LHCN-M2 (cell line): ENCODE results near the gene PDGFC. TPM values are rescaled to one million over a fixed set of nuclear protein-coding genes. Genes with fewer than 3 reads are reported as not detected.

ENCODE experiments used
- DNase-seq: peaks from one replicate; pipeline ENCODE4 v3.0.0-alpha.2; 2012; ENCODE audit warnings: low read depth
- total RNA-seq: library from RNA; depleted of rRNA; stranded (reverse); fragments of >200 nt; gene quantifications from 2 replicates; pipeline ENCODE4 v1.2.3, GENCODE V29; 2014; rRNA removed

PDGFC gene
- total RNA-seq, 1 experiment from 2014 or later: 89.3 TPM

DNA sequence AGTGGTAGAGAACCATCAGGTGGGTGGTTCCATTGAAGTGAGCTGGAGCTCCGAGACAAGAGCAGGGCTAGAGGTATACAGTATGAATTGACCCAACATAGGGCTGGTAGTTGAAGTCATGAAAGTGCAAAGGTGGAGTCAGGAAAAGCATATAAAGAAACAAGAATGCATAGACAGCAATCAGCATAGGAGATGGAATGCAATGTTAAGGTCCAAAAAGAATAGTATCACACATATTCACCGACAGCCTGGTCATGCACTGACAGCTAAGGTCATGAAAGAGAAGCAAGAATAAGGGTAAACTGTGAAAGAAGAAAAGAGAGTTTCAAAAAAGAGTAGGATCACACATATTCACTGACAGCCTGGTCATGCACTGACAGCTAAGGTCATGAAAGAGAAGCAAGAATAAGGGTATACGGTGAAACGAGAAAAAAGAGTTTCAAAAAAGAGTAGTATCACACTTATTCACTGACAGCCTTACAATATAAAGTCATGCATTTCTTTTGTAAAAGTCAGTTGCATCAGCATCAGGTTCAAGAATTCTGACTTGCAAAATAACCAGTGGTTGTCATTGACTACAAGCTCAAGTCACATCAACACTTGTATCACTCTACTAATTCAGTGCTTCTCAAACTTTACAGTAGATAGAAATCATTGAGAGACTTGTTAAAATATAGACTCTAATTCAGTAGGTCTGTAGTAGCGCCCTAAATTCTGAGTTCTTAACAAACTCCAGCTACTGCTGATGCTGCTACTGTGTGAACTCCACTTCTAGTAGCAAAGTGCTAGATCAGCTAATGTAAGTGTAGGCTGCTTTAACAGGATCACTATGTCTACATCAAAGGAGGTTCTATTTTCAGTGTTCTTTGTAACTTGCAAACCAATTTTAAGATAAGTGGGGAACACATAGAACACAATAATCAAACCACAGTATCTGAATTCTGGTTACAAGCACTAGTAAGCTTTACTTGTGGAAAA lies 221.9 kb downstream of the PDGFC start:
- DNase-seq: no peak

DNA sequence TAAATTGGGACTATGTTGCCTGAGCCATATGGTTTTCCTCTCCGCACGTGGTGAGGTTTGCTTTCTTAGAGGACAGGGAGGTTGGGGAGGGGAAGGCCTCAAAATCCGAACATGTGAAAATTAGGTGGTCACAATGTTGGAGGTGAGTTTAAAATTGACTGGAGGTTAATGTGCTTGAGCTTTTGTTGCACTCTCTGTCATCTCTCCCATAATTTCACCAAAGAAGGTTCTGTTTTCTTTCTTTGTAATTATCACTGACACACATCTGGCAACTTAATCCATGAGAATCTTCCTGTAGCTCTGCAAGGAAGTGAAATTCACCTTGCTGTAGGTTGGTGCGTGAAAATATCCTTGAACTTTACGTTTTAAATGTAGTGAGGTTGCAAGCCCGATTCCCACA lies 225.5 kb downstream of the PDGFC start:
- no peak for DNase-seq

DNA sequence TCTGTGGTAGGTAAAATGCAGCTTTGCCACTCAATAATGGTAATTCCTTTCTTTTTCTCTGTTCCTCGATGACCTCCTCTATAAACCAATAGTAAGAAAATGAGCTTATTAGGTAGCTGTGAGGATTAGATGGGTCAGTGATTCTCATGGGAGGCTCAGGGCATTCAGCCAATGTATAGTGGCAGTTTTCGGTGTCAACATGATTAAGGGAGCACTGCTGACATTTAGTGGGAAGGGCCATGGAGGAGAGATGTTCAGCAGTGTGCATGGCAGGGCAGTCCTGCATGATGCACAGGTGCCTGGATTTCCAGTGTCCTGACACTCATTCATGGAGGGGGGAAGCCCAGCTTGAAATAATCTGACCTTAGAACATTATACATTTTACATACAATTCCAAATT lies 232.8 kb downstream of the PDGFC start:
- DNase-seq: no peak

DNA sequence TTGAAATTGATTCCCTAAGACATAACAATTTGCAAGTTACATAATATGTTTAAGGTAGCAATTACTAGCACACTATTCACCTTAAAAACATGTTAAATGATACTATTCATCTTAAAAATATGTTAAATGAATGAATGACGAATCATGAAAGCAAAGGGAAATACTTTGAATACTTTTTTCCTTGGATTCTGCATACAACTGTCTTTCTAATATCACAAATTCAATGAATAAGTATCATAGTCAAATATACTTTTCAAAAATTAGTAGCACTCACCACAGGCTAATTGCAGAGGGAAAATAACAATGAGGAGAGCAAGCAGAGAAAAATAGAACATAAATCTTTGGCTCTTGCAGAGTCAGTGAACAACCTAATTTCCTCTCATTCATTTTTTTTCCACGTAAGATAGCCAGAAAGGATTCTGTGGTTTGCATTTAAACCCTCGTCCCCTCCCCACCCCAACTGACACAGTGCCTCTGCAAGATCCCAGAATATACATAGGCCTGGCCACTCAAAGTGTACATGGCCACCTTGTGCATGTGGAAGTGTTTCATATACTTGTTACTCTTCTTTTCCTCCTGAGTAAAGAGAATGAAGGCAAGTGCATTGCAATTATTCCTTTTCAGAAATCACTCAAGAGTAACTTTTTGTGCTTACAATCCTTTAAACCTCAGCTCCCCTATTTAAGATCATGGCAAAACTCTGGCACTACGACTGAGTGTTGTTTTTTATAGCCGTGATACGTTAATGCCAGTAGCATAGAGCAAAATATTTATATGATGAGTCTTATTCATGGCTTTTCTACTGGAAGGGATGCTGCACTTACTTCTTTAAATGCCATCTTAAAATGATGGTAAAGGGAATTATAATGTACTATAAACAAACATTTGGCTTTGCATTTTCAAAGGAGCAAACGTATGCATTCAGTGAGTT lies 236.4 kb downstream of the PDGFC start:
- DNase-seq: peak; percentile 55

DNA sequence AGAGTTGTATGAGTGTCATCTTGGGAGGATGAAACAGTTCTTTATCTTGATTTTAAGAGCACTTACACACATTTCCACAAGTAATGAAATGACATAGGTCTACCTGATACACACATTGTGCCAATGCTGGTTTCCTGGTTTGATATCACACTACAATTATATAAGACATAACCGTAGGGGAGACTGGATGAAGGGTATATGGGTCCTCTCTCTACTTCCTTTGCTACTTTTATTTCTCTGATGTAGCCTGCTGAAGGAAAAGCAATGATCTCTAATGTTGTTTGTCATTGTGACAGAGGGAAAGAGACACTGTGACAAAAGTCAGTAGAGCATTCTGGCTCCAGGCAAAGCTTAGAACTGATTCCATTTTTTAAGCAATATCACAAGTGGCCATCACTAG lies 238.0 kb downstream of the PDGFC start:
- DNase-seq: no peak

DNA sequence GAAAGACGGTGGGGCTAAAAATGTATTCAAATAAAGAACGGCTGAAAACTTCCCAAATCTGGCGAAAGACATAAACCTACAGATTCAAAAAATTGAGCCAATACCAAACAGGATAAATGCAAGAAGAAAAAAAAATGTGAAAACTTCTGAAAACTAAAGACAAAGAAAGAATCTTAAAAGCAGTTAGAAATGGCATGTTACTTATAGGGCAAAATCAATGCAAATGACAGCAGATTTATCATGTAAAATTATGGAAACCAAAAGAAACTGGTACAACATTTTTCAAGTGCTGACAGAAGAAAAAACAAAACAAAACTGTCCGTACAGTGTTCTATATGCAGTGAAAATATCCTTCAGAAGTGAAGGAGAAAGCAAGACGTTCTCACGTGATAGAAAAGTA lies 239.0 kb downstream of the PDGFC start:
- no peak for DNase-seq

DNA sequence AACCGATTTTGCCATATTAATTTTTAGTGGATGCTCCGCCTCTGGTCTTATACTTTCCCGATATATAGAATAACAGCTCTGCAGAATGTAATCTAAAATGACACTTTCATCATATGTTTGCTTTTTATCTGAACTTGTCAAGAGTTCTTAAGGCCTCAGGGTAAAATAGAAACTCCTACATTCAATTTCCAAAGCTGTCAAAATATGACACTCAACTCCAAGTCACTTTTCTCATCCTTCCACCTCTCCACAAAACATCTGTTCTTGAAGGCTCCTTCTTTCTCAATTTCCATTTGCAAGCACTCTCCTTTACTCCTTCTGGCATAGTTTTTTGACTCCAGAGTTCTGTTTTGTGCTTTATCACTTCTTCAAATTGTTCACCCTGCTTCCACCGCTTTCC lies 242.2 kb downstream of the PDGFC start:
- no peak for DNase-seq

DNA sequence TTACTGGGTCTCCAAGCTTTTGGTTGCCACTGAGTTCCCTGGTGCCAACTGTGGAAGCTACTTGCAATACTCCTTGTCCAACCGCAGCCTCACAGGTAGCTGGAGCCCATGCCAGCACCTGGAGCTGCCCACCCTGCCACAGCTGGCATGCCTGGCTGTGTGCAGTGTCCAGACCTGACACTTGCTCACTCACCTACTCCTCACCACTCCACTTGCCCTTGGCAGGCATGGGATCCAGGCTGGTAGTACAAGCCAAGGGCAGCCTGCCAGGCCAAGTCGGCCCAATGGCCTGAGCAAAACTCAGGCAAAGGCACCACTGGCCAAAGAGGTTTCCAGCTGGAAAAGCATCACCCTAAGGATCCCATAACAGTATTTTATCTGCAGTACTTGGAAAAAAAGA lies 246.3 kb downstream of the PDGFC start:
- no peak for DNase-seq

DNA sequence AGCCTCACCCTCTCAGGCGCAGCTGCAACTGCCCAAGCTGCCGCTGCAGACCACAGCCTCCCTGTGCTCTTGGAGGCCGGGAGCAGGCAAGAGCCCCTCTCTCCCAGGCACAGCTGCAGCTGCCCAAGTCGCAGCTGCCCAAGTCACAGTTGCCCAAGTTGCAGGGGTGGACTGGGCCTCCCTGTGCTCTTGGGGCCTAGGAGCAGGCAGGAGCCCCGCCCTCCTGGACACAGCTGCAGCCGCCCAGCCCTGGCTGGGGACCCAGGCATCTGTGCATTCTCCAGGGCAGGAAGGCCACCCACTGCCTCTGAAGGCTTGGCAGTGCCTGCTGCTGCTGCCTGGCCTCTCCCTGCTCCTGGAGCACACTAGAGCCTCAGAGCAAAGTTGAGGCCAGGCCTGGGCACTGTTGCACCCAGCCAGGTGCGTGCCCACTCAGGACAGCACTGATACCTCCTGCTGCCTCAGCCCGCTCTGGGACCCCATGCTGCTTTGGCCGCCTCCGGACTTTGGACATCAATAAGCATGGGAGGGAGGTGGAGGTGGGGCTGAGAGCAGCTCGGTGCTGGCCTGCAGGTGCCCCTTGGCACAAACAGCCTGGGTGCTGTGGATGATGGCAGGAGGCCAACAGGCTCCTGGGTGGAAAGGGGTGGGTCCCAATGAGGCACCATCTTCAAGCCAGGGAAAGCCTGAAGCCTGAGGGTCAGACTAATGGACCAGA lies 247.5 kb downstream of the PDGFC start:
- no peak for DNase-seq

DNA sequence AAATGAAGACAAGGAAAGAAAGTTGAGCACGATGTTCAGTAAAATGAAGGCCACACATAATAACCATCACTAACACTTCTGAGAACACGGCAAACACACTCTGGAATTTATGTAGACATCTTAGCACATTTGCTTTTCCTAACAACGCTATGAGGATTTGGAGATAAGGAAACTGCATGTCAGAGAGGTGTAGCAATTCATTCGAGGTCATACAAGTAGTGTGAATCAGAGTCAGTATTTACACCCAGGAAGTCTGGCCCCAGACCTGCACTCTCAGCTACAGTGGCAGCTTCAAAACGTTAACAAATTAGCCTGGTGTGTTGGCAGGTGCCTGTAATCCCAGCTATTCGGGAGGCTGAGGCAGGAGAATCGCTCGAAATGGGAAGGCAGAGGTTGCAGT lies 253.4 kb downstream of the PDGFC start:
- DNase-seq: no peak

DNA sequence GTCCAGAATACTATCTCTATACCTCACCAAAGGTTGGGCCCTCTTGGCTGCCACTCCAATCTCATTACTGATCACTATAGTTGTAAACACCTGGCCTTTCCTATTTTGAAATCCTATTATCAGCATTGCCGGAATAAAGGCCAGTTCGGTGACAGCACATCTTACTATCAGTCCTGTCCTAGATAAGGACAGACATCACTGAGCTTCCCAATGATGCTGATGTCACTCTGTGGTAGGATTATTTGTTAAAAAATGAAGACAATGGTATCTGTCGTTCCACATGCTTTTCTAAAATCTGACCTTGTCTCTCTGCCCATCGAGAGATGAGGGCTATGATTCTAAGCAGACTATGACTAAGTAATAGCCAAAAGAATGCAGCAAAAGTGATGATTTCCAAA lies 260.4 kb downstream of the PDGFC start:
- DNase-seq: no peak

Other genes with a start within 250 kb of the PDGFC start
- gene GLRB, start 104.4 kb upstream of the PDGFC start, total RNA-seq: 9.5 and 13.3 TPM in 2 replicates
- gene GRIA2, start 248.9 kb upstream of the PDGFC start, total RNA-seq: not detected in 2 replicates